ENCODE measurements around the gene KRTAP9-1. TPM values are rescaled to one million over a fixed set of nuclear protein-coding genes. Genes with fewer than 3 reads are reported as not detected.
"Not testable (repeated sequence)": the region's sequence is repeated elsewhere in the genome, so short reads cannot be mapped to it uniquely, and the experiment has no call there.

Gene KRTAP9-1, protein sequence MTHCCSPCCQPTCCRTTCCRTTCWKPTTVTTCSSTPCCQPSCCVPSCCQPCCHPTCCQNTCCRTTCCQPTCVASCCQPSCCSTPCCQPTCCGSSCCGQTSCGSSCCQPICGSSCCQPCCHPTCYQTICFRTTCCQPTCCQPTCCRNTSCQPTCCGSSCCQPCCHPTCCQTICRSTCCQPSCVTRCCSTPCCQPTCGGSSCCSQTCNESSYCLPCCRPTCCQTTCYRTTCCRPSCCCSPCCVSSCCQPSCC
- total RNA-seq (2021) (not detected in 3 replicates), Bru-seq, nascent RNA (not detected)
- long read RNA-seq, experiment 1, result 0 reads
- long read RNA-seq, experiment 2, result 0 reads
- long read RNA-seq, experiment 3, result 0 reads

DNA sequence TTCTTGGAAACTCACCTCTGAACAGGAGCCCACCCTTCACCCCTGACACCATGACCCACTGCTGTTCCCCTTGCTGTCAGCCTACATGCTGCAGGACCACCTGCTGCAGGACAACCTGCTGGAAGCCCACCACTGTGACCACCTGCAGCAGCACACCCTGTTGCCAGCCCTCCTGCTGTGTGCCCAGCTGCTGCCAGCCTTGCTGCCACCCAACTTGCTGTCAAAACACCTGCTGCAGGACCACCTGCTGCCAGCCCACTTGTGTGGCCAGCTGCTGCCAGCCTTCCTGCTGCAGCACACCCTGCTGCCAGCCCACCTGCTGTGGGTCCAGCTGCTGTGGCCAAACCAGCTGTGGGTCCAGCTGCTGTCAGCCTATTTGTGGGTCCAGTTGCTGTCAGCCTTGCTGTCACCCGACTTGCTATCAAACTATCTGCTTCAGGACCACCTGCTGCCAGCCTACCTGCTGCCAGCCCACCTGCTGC is at the start of gene KRTAP9-1:
KRTAP9-1 (plus strand) TSS at position 51 of the 482 bp plus-strand sequence; CDS start at position 51, 0 bp downstream.
- H3K4me1 Mint-ChIP-seq; DNase-seq (ENCODE audit: low spot score); H3K27me3 Mint-ChIP-seq (ENCODE audit: low read depth); POLR2A ChIA-PET; H3K27ac Mint-ChIP-seq; H3K4me3 Mint-ChIP-seq; H3K36me3 Mint-ChIP-seq; CTCF ChIA-PET; ATAC-seq: not testable (repeated sequence)
- H3K9me3 Mint-ChIP-seq, result peaks cover 18% of the 10 kb centered on the region
- TF ChIP-seq ZNF423 (CRISPR knock-in tag; IDR thresholded peaks at IDR 0.05) (peak; percentile 10; the same call in 1 of the 2 replicates), ATF1 (CRISPR knock-in tag; IDR thresholded peaks at IDR 0.05) (0 out of 2 replicates have a peak, but pooled peaks have one; percentile 48)

DNA sequence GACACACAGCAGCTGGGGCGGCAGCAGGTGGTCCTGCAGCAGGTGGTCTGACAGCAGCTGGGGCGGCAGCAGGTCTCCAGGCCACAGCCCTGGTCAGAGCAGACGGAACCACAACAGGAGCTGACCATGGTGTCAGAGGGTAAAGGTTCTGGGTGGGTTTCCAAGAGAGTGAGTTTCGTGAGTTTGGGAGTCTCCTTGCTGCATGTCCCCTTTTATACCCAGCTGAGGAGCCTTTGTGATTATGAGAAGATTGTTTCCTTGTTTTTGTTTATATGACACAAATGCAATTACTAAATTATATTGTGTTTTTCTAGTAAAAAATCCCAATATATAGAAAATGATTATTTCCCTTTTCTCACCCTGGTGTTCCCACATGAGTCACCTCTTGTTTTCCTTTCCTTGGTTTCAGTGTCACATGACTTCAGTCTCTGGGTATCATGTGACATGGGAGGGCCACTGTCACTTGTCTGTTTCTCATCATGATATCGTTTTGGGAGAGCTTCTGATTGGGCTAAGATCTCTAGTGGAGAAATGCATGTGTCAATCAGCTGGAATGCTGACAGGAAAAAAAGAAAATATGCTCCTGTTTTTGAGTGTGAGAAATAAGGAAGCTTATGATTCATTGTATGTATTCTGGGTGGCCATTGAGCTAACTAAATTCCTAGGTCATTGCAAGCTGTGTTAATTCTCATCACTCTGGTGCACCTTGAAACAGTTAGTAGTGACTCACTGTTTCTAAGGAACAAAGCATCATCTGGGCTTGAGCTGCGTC is 49.1 kb upstream of the KRTAP9-1 start, which contains the start of gene KRTAP4-6:
KRTAP4-6 (minus strand) TSS at position 185 of the 772 bp plus-strand sequence; CDS start at position 128, 57 bp downstream.
- POLR2A ChIA-PET, result no interaction called here
- CTCF ChIA-PET, result no interaction called here
- no peak for ATAC-seq
- Mint-ChIP-seq H3K36me3 (peaks cover 30% of the 10 kb centered on the region), H3K27me3 (ENCODE audit: low read depth) (peaks cover 5% of the 10 kb centered on the region), H3K4me3 (no peak within 1 kb of the TSS), H3K9me3 (peaks cover 65% of the 10 kb centered on the region), H3K27ac (no peak within 1 kb of the TSS), H3K4me1 (no peaks in the 10 kb centered on the region)
- DNase-seq (ENCODE audit: low spot score), result no peak
- TF ChIP-seq, protein P1, sequence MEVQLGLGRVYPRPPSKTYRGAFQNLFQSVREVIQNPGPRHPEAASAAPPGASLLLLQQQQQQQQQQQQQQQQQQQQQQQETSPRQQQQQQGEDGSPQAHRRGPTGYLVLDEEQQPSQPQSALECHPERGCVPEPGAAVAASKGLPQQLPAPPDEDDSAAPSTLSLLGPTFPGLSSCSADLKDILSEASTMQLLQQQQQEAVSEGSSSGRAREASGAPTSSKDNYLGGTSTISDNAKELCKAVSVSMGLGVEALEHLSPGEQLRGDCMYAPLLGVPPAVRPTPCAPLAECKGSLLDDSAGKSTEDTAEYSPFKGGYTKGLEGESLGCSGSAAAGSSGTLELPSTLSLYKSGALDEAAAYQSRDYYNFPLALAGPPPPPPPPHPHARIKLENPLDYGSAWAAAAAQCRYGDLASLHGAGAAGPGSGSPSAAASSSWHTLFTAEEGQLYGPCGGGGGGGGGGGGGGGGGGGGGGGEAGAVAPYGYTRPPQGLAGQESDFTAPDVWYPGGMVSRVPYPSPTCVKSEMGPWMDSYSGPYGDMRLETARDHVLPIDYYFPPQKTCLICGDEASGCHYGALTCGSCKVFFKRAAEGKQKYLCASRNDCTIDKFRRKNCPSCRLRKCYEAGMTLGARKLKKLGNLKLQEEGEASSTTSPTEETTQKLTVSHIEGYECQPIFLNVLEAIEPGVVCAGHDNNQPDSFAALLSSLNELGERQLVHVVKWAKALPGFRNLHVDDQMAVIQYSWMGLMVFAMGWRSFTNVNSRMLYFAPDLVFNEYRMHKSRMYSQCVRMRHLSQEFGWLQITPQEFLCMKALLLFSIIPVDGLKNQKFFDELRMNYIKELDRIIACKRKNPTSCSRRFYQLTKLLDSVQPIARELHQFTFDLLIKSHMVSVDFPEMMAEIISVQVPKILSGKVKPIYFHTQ (CRISPR knock-in tag; IDR thresholded peaks at IDR 0.05), result no peak
- TF ChIP-seq ZNF219 (CRISPR knock-in tag; IDR thresholded peaks at IDR 0.05; ENCODE audit: borderline replicate concordance), result no peak
- no peak for TF ChIP-seq ELF4 (CRISPR knock-in tag; IDR thresholded peaks at IDR 0.05; ENCODE audit: low read depth)
- TF ChIP-seq MXD4 (CRISPR knock-in tag; IDR thresholded peaks at IDR 0.05; ENCODE audit: borderline replicate concordance), result no peak
- no peak for TF ChIP-seq NFE2L1 (CRISPR knock-in tag; IDR thresholded peaks at IDR 0.05)
- TF ChIP-seq ETV6 (CRISPR knock-in tag; IDR thresholded peaks at IDR 0.05), result no peak

DNA sequence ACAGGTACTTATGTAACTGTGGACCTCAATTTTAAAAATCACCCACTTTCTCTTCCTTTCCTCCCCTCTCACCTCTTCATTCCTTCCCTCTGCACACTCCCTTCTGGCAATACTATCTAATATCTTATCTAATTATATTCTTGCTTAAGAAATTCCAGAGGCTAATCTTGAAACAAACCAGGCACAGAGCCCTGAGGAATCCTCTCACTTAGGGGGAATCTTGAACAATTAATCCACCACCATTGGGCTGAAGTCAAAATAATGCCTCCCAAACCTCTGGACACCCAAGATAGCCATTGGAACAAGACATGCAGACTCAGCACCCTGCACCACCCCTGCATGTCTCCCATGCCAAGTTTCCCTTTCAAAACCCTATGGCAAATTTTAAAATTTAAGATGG is 48.3 kb upstream of the KRTAP9-1 start:
- POLR2A ChIA-PET, result no interaction called here
- CTCF ChIA-PET, result no interaction called here

More for the DNA sequence above, 48.3 kb upstream of the KRTAP9-1 start:
- Mint-ChIP-seq H3K9me3 (peaks cover 65% of the 10 kb centered on the region), H3K4me1 (no peaks in the 10 kb centered on the region), H3K4me3 (no peak overlapping the region), H3K27ac (no peak overlapping the region), H3K27me3 (ENCODE audit: low read depth) (peaks cover 5% of the 10 kb centered on the region), H3K36me3 (peaks cover 30% of the 10 kb centered on the region)
- DNase-seq (ENCODE audit: low spot score) (no peak), ATAC-seq (no peak)
- TF ChIP-seq, protein P2, sequence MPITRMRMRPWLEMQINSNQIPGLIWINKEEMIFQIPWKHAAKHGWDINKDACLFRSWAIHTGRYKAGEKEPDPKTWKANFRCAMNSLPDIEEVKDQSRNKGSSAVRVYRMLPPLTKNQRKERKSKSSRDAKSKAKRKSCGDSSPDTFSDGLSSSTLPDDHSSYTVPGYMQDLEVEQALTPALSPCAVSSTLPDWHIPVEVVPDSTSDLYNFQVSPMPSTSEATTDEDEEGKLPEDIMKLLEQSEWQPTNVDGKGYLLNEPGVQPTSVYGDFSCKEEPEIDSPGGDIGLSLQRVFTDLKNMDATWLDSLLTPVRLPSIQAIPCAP (CRISPR knock-in tag; IDR thresholded peaks at IDR 0.05), result no peak
- TF ChIP-seq, protein P3, sequence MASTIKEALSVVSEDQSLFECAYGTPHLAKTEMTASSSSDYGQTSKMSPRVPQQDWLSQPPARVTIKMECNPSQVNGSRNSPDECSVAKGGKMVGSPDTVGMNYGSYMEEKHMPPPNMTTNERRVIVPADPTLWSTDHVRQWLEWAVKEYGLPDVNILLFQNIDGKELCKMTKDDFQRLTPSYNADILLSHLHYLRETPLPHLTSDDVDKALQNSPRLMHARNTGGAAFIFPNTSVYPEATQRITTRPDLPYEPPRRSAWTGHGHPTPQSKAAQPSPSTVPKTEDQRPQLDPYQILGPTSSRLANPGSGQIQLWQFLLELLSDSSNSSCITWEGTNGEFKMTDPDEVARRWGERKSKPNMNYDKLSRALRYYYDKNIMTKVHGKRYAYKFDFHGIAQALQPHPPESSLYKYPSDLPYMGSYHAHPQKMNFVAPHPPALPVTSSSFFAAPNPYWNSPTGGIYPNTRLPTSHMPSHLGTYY (CRISPR knock-in tag; IDR thresholded peaks at IDR 0.05), result no peak
- TF ChIP-seq, protein P4, sequence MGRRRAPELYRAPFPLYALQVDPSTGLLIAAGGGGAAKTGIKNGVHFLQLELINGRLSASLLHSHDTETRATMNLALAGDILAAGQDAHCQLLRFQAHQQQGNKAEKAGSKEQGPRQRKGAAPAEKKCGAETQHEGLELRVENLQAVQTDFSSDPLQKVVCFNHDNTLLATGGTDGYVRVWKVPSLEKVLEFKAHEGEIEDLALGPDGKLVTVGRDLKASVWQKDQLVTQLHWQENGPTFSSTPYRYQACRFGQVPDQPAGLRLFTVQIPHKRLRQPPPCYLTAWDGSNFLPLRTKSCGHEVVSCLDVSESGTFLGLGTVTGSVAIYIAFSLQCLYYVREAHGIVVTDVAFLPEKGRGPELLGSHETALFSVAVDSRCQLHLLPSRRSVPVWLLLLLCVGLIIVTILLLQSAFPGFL (CRISPR knock-in tag; IDR thresholded peaks at IDR 0.05; ENCODE audit: borderline replicate concordance), result no peak
- TF ChIP-seq NR3C1 (CRISPR knock-in tag; conservative IDR thresholded peaks at IDR 0.05; ENCODE audit: low read depth) (no peak), SMAD4 (CRISPR knock-in tag; IDR thresholded peaks at IDR 0.05) (no peak)

Measured in WTC11 (cell line).